ENCODE results near the gene CPNE6. TPM values are rescaled to one million over a fixed set of nuclear protein-coding genes. Genes with fewer than 3 reads are reported as not detected.

The CPNE6 gene
- total RNA-seq, 4 donors from 2014 or later, result 0.76 TPM; not detected in 3

DNA sequence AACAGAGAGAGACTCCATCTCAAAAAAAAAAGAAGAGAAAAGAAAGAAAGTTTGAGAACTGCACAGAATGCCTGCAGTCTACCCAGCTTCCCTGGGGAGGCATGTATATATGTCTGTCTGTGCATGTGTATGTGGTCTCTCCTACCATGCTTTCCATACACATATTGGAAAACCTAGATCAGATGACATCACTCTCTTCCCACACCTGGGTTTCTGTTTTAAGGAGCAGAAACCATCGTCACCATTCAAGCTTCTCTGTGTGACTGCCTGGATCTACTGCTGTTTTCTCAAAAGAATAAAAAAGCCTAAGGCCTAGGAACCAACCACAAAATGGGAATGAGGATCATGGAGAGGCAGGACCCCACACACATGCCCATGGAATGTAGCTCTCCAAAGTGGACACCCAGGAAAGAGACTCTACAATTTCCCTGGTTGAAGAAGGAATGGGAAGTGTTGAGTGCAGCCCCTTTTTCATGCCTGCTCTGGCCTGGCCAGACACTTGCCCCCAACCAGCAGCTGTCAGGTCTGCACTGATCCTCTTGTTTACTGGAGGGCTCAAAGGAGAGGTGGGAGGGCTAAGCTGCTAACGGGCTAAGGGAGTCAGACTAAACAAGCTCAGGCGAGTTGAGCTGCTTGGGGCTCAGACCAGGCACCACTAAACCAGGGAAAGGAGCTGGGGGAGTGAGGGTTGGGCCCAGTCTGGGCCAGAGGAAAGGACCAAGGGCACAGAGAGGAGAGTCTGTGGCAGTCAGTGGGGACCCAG, 15.0 kb downstream of the CPNE6 start:
- H3K27ac ChIP-seq, result no peak overlapping the region
- DNase-seq, result no peak

DNA sequence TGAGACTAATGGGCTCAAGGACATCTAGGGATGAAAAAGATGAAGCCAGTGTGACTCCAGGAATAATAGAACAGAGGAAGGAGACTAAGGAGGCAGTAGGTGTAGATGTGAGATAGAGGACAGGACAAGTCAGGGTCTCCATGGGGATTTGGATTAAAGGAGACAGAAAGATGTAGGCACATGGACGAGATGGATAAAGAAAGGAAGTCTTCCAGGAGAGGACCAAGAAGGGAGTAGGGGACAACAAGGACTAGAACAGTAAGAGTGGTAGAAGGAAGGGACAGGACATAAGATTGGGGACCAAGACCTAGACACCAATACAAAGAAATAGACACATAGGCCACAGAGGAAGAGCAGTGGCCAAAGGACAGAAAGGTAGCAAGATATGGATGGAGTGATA, 15.6 kb downstream of the CPNE6 start:
- intact Hi-C loops (cut with DNase I; ENCODE audit: low total_unique reads), result no loop called here
- Histone ChIP-seq H3K4me3 (no peak overlapping the region), H3K27ac (no peak overlapping the region), H3K4me1 (no peaks in the 10 kb centered on the region), H3K27me3 (no peaks in the 10 kb centered on the region), H3K36me3 (no peaks in the 10 kb centered on the region), H3K9me3 (no peaks in the 10 kb centered on the region)
- no peak for DNase-seq
- no peak for TF ChIP-seq POLR2A (IDR thresholded peaks at IDR 0.05)
- TF ChIP-seq, protein P1, sequence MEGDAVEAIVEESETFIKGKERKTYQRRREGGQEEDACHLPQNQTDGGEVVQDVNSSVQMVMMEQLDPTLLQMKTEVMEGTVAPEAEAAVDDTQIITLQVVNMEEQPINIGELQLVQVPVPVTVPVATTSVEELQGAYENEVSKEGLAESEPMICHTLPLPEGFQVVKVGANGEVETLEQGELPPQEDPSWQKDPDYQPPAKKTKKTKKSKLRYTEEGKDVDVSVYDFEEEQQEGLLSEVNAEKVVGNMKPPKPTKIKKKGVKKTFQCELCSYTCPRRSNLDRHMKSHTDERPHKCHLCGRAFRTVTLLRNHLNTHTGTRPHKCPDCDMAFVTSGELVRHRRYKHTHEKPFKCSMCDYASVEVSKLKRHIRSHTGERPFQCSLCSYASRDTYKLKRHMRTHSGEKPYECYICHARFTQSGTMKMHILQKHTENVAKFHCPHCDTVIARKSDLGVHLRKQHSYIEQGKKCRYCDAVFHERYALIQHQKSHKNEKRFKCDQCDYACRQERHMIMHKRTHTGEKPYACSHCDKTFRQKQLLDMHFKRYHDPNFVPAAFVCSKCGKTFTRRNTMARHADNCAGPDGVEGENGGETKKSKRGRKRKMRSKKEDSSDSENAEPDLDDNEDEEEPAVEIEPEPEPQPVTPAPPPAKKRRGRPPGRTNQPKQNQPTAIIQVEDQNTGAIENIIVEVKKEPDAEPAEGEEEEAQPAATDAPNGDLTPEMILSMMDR (IDR thresholded peaks at IDR 0.05), result no peak

More for the DNA sequence above, 15.0 kb downstream of the CPNE6 start:
- H3K4me1 ChIP-seq, result no peaks in the 10 kb centered on the region
- H3K9me3 ChIP-seq, result no peaks in the 10 kb centered on the region
- no peaks in the 10 kb centered on the region for H3K27me3 ChIP-seq
- no peak overlapping the region for H3K4me3 ChIP-seq
- no peaks in the 10 kb centered on the region for H3K36me3 ChIP-seq
- intact Hi-C loops (cut with DNase I; ENCODE audit: low total_unique reads), result no loop called here
- TF ChIP-seq, protein P1 (IDR thresholded peaks at IDR 0.05), result no peak
- TF ChIP-seq POLR2A (IDR thresholded peaks at IDR 0.05), result no peak

DNA sequence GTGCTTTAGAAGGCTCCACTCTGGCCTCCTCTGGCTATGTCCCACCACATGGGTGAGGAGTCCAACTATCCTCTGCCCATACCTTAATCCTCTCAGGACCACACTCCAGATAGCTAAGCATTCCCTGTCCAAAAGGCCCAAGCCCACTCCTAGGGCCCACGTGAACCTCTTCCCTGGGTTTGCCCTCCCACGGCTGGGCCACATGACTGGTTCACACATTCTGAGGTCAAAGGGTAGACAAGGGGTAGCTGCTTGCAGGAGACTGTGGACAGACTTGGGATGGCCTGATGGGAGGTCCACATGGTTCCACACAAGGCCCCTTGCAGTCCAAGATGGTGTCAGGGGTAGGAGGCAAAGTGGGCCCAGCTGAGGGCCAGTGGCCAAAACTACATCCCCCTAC, 16.7 kb downstream of the CPNE6 start:
- no peak for DNase-seq
- Histone ChIP-seq H3K4me3 (no peak overlapping the region), H3K4me1 (no peaks in the 10 kb centered on the region), H3K27me3 (no peaks in the 10 kb centered on the region), H3K27ac (no peak overlapping the region), H3K36me3 (no peaks in the 10 kb centered on the region), H3K9me3 (no peaks in the 10 kb centered on the region)
- intact Hi-C loops (cut with DNase I; ENCODE audit: low total_unique reads), result no loop called here
- no peak for TF ChIP-seq POLR2A (IDR thresholded peaks at IDR 0.05)
- TF ChIP-seq, protein P1 (IDR thresholded peaks at IDR 0.05), result no peak

DNA sequence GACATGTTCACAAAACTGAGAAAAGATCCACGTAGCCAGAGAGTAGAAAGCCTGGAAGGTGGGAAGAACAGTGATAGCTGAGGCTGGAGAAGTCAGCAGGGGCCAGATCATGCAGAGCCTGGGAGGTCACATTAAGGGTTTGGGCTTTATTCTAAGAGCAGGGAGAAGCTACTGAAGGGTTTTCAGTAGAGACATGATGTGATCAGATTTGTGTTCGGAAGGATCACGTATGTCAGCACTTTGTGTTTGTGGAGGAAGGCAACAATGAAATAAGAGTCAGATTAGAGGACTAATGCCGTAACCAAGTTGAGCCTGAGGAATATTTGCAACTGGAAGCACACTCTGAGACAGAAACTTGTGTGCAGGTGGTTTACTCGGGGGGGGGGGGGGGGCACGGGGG, 18.5 kb downstream of the CPNE6 start:
- intact Hi-C loops (cut with DNase I; ENCODE audit: low total_unique reads), result loop anchor here (5.0 kb wide), 1 partner anchor 33 kb away; no protein-coding TSS in a partner anchor
- TF ChIP-seq POLR2A (IDR thresholded peaks at IDR 0.05), result no peak
- TF ChIP-seq, protein P1 (IDR thresholded peaks at IDR 0.05), result no peak
- DNase-seq, result no peak
- peaks cover 0 to under 1% of the 10 kb centered on the region in 2 donors for H3K4me1 ChIP-seq
- H3K36me3 ChIP-seq, result no peaks in the 10 kb centered on the region
- no peak overlapping the region for H3K27ac ChIP-seq
- no peaks in the 10 kb centered on the region for H3K9me3 ChIP-seq
- no peak overlapping the region for H3K4me3 ChIP-seq
- no peaks in the 10 kb centered on the region for H3K27me3 ChIP-seq

DNA sequence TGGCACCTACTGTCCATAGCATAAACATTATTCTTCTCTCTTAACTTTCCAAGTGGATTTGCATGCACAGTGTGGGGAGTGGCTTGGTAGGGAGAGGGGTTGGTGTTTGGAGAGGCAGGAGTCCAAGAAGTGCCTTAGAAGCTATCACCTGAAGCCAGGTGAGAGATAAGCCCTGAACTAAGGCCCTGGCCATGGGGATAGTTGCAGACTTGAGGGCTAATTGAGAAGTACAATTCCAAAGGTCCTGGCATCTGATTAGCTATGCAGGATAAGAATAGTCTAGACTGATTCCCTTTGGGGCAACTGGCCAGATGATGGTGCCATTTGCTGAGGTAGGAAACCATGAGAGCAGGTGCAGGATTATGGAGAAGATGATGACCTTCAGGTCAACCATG, 20.7 kb downstream of the CPNE6 start:
- no peak overlapping the region for H3K4me3 ChIP-seq
- intact Hi-C loops (cut with DNase I; ENCODE audit: low total_unique reads), result loop anchor here (5.0 kb wide), 1 partner anchor 35 kb away; no protein-coding TSS in a partner anchor
- TF ChIP-seq, protein P1 (IDR thresholded peaks at IDR 0.05), result no peak
- no peak for TF ChIP-seq POLR2A (IDR thresholded peaks at IDR 0.05)
- DNase-seq, result no peak
- no peaks in the 10 kb centered on the region for H3K36me3 ChIP-seq
- H3K27me3 ChIP-seq, result no peaks in the 10 kb centered on the region
- H3K27ac ChIP-seq, result no peak overlapping the region
- peaks cover 0 to 8% of the 10 kb centered on the region in 2 donors for H3K4me1 ChIP-seq
- H3K9me3 ChIP-seq, result no peaks in the 10 kb centered on the region

Data from uterus (tissue), 4 donors.